Measurements from ENCODE around the gene LYSMD1.
"Not testable (repeated sequence)": the region's sequence is repeated elsewhere in the genome, so short reads cannot be mapped to it uniquely, and the experiment has no call there.

Gene LYSMD1

GRCh38 chr1:151165738-151166504 lies at the start of gene LYSMD1, which contains the start of gene SCNM1:
Gene LYSMD1, minus strand, starts transcription at chr1:151165902. Its CDS starts 644 bp downstream, at chr1:151165258.
Gene SCNM1, plus strand, starts transcription at chr1:151166144. Its CDS starts 9 bp downstream, at chr1:151166153.
- peak; percentile 94 for DNase-seq

GRCh38 chr1:151213560-151213959 lies 47.9 kb upstream of the LYSMD1 start:
- no peak for DNase-seq

- no peak for DNase-seq
Measured at GRCh38 chr1:151211972-151212705, 46.4 kb upstream of the LYSMD1 start.

DNA sequence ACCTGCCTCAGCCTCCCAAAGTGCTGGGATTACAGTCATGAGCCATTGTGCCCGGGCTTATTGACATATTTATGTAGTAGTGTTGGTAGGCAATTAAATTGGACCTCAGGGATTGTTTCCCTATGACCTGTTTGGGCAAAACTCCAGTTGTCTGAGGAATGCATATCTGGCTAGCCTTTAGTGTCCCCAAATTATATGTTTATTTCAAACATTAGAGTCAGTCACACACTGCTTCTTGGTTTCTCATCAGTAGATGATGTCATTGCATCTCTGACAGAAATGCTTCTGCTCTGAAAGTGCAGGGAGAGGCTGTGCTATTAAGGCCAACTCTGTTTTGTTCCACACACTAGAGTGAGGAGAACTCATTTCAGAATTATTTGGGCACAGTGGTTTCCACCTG lies 45.1 kb upstream of the LYSMD1 start:
- DNase-seq, result no peak

DNA sequence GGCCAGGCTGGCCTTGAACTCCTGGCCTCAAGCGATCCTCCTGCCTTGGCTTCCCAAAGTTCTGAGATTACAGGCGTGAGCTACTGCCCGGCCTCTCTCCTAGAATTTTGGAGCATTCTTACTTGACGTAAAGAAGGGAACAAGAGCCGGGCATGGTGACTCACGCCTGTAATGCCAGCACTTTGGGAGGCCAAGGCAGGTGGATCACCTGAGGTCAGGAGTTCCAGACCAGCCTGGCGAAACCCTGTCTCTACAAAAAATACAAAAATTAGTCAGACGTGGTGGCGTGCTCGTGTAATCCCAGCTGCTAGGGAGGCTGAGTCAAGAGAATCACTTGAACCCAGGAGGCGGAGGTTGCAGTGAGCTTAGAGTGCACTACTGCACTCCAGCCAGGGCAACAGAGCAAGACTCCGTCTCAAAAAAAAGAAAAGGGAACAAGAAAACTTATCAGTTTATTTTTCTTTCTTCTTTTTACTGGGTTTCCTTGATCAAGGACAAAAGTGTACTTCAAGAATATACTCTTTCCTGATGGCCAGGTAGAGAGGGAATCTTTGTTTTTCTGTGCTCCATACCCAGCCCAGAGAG lies 39.8 kb upstream of the LYSMD1 start:
- DNase-seq, result not testable (repeated sequence)

GRCh38 chr1:151199873-151200581 lies 34.3 kb upstream of the LYSMD1 start:
- peak; percentile 21 to 34 for DNase-seq

GRCh38 chr1:151198254-151199127 lies 32.8 kb upstream of the LYSMD1 start, which contains the start of gene PIP5K1A:
Gene PIP5K1A, plus strand, starts transcription at chr1:151198552. Its CDS starts 445 bp downstream, at chr1:151198997.
- DNase-seq, result peak; percentile 99

DNA sequence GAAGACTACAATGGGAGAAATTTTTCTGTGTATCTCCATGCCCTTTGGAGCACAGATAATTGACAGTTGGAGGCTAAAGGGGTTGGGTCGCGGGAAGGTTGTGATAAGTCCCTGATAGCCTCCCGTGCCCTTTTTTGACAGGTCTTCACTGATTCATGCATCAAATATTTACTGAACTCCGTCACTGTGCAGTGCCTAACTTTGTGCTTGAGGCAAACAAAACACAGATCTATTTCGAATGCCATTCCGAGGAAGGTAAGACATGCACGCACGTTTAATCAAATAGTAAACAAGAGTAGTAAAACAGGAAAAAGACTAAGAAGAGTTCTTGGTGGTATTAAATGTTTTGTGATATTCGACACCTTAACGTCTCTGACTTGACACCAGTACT lies 32.2 kb upstream of the LYSMD1 start:
- DNase-seq, result no peak

DNA sequence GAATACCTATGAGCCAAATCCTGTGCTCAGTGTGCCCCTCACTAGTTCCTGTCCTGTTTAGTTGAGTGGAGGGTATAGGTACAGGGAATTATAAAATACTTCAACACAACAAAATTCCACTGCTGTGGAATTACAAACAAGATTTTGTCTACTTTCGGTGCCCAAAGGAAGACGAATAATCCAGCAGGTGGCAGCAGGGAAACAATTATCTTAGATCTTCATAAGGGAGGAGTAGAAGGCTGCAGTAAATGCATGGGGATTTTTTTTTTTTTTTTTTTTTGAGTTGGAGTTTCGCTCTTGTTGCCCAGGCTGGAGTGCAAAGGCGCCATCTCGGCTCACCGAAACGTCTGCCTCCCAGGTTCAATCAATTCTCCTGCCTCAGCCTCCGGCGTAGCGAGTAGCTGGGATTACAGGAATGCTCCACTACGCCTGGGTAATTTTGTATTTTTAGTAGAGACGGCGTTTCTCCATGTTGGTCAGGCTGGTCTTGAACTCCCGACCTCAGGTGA lies 30.6 kb upstream of the LYSMD1 start:
- peak; percentile 47 to 65 for DNase-seq

DNA sequence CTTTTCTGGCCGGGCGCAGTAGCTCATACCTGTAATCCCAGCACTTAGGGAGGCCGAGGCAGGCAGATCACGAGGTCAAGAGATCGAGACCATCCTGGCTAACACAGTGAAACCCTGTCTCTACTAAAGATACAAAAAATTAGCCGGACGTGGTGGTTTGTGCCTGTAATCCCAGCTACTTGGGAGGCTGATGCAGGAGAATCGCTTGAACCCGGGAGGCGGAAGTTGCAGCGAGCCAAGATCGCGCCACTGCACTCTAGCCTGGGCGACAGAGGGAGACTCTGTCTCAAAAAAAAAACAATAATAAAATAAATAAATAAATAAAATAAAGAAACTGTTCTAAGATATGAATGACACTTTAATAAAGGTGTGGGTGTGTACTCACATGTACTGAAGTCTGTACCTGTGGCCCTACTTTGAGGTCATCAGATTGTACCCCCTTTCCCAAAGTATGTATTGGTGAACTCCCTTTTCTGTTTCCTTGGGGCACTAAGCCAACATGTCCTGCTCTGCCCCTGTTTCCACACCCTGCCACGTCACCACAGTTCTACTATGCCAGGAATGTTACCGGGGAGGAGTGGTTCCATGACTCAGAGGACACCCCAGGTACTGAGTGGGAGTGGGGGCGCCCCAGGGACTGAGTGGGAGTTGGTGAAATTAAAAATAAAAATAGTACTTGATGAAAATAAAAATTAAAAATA lies 29.3 kb upstream of the LYSMD1 start:
- DNase-seq, result peak; percentile 14 to 18

GRCh38 chr1:151193856-151194255 lies 28.2 kb upstream of the LYSMD1 start:
- no peak for DNase-seq

- no peak for DNase-seq
Measured at GRCh38 chr1:151193304-151193703, 27.6 kb upstream of the LYSMD1 start.

DNA sequence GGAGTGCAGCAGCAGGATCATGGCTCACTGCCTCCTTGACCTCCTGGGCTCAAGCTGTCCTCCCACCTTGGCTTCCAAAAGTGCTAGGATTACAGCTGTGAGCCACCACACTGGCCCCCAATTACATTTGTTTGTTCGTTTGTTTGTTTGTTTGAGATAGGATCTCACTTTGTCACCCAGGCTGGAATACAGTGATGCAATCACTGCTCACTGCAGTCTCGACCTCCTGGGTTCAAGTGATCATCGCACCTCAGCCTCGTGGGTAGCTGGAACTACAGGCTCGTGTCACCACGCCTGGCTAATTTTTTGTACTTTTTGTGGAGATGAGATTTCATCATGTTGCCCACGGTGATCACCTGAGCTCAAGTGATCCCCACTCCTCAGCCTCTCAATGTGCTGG lies 26.3 kb upstream of the LYSMD1 start:
- DNase-seq, result no peak

GRCh38 chr1:151189637-151190445 lies 24.1 kb upstream of the LYSMD1 start, which contains the start of gene VPS72:
Gene VPS72, minus strand, starts transcription at chr1:151190197. Its CDS starts 76 bp downstream, at chr1:151190121.
- peak; percentile 79 to 84 for DNase-seq

- not testable (repeated sequence) for DNase-seq
Measured at GRCh38 chr1:151188667-151189066, 23.0 kb upstream of the LYSMD1 start.

GRCh38 chr1:151187205-151187604 lies 21.5 kb upstream of the LYSMD1 start:
- no peak for DNase-seq

- no peak for DNase-seq
Measured at GRCh38 chr1:151184211-151184610, 18.5 kb upstream of the LYSMD1 start.

DNA sequence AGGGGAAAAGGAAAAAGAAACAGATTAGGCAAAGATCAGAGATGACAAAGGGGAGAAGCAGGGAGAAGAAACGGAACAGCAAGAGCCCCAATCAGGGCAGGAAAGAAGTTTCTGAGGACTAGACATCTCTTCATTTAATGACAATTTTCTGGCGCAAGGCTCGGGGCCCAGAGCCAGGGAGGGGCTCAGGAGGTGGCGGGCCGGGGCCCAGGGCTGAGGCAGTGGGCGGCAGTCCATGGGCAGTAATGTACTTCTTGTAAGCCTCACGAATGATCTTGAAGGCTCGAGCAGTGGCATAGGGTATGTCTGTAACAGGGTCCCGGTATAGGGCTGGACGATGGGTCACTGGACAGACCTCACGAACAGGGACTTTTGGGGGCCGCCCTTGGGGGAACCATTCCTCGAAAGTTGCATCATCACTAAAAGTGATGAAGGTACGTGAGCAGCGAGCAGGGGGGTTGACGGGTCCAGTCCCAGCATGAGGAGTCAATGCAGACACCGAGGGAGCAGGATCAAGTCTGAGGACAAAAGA lies 10.9 kb upstream of the LYSMD1 start:
- no peak for DNase-seq

DNA sequence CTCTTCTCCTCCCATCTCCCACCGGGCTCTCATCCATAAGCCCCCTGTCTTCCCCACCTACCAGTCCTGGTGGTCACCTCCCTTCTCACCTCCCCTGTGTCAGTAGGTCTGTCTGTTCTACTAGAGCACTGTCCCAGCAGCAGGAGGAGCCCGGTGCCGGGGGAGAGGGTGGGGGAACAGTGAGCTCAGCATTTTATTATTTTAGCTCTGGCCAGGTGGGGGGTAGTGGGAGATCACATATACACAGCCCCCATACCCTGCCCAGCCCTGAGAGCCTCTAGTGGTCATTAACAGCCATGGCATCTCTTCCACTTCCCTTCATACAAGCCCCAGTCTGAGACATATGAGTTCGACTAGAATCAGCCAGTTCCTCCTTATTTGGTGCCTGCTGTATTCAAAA lies 10.2 kb upstream of the LYSMD1 start, which contains the start of gene TMOD4:
TMOD4 (minus strand) TSS at position 119 of the 400 bp plus-strand sequence. CDS start 1,106 bp downstream, outside the sequence.
- DNase-seq, result no peak
